Stimulated activated naive CD8-positive, alpha-beta T cell treated with anti-CD3 and anti-CD28 coated beads, Interleukin-15, Interleukin-2, amounts not matched to agents 100 U/mL and 50 U/mL, for 24 hours (primary cell): ENCODE results near the gene BBC3.
A peak's percentile ranks its signal among the peaks of the same experiment; 100 is the strongest.
"Not testable (repeated sequence)": the region's sequence is repeated elsewhere in the genome, so short reads cannot be mapped to it uniquely, and the experiment has no call there.

Experiments
- ATAC-seq: fragments of 150-1000 bp; cut with Tn5 transposase; one replicate; pipeline ENCODE4 v1.10.0; 2021
- DNase-seq: peaks from one replicate; pipeline ENCODE4 v3.0.0; 2021

Gene BBC3, protein sequence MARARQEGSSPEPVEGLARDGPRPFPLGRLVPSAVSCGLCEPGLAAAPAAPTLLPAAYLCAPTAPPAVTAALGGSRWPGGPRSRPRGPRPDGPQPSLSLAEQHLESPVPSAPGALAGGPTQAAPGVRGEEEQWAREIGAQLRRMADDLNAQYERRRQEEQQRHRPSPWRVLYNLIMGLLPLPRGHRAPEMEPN

GRCh38 chr19:47230921-47231214 is at the start of gene BBC3:
TSS of gene BBC3 (minus strand) at chr19:47231199. CDS start at chr19:47228431, 2,768 bp downstream.
- DNase-seq: no peak
- ATAC-seq: no peak

DNA sequence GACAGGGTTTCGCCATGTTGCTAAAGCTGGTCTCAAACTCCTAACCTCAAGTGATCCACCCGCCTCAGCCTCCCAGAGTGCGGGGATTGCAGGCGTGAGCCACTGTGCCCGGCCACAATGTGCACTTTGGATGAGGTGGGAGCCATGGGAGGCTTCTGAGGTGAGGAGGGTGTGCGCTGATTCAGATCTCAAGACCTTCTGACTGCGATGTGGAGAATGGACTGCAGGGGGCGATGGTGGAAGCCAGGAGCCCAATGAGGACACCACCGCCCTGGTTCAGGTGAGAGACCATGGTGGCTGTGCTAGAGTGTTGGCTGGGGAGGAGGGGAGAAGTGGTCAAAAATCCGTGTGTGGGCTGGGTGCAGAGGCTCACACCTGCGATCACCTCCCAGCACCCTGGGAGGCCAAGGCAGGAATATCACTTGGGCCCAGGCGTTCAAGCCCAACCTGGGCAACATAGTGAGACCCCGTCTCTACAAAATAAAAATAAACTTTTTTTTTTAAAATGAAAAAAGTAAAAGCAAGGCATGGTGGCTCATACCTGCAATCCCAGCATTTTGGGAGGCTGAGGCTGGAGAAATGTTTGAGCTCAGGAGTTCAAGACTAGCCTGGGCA is 49.3 kb upstream of the BBC3 start:
- ATAC-seq: peak; percentile 47
- DNase-seq: peak; percentile 76

DNA sequence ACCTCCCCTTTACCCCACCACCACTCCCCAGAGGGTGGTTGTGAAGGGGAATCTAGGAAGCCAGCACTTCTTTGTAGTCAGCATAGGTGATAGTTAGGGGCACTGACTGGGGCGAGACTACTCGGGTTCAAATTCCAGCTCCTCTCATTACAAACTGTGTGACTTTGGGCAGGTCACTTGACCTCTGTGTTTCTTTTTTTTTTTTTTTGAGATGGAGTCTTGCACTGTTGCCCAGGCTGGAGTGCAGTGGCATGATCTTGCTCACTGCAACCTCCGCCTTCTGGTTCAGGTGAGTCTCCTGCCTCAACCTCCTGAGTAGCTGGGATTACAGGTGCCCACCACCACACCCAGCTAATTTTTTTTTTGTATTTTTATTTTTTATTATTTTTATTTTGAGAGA is 45.5 kb upstream of the BBC3 start:
- ATAC-seq, DNase-seq: not testable (repeated sequence)

GRCh38 chr19:47275791-47276461 is 44.9 kb upstream of the BBC3 start:
- ATAC-seq (no peak), DNase-seq (no peak)

DNA sequence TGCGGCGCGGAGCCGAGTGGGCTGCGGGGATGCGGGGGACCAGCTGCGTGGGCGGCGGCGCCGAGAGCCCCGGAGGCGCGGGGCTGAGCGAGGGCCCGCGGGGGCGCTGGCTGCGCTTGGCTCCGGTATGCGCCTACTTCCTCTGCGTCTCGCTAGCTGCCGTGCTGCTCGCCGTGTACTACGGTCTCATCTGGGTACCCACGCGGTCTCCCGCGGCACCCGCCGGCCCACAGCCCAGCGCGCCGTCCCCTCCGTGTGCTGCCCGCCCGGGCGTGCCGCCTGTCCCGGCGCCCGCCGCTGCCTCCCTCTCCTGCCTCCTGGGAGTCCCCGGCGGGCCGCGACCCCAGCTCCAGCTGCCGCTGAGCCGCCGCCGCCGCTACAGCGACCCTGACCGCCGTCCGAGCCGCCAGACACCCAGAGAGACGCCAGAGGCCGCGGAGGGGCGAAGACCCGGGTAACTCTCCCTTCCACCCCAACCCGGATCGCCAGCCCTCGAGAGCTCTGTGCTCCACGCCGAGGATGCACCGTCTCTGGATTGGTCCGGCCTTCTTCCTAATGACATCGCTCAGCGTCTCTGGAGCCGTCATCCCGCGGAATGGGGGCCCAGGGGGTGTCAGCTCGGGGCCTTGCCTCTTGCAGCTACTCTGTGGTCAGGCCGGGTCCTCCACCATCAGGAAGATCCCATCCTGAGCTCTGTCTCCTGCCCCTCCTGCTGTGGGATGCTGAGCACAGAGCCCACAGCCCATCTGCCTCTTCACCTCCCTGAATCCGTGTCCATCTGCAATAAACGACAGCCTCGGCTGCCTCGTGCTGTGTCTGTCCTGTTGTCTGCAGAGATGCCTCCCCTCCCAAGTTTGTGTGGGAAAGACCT is 44.1 kb upstream of the BBC3 start:
- ATAC-seq: peak; percentile 7
- no peak for DNase-seq

- ATAC-seq (peak; percentile 76), DNase-seq (peak; percentile 100)
Observed at GRCh38 chr19:47274071-47274890, 43.3 kb upstream of the BBC3 start, which contains the start of gene INAFM1. TSS of gene INAFM1 (plus strand) at chr19:47274885. CDS start at chr19:47274920, 35 bp downstream.

GRCh38 chr19:47273313-47274070 is 42.5 kb upstream of the BBC3 start:
- peak; percentile 92 for DNase-seq
- ATAC-seq: peak; percentile 75

DNA sequence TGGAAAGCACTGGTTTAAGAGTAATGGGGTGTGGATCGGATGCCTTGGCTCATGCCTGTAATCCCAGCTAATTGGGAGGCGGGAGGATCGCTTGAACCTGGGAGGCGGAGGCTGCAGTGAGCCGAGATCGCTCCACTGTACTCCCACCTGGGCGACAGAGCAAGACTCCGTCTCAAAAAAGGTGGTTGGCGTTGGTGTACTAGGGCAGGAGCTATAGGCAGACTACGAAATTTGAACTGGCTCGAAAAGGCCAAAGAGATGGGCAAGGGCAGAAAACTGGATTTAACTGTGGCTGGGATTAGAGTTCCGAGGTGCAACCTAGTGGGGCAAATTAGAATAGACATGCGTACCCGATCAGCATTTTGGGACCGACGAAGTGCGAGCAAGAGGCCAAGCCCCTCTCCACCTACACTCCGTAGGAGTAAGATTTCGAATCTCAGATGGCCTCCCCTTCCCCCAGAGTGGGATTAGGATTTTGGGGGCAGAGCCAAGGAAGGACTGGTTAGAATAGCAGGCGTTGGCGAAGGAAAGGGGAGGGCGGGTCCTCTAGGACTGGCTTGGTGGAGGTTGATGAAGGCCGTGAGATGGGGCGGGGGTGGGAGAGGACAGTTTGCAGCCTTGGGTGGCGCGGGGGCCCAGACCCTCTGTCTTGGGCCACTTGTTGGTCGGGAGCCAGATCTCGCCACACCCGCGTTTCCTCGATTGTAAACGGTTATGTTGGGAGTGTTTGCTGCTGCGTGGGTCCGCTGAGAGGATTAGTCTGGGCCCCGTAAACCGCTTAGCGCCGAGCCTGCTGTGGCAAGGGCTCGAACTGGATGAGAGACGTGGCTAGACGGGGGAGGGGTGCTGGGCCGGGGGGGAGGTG is 41.7 kb upstream of the BBC3 start:
- peak; percentile 61 for DNase-seq
- ATAC-seq: no peak

DNA sequence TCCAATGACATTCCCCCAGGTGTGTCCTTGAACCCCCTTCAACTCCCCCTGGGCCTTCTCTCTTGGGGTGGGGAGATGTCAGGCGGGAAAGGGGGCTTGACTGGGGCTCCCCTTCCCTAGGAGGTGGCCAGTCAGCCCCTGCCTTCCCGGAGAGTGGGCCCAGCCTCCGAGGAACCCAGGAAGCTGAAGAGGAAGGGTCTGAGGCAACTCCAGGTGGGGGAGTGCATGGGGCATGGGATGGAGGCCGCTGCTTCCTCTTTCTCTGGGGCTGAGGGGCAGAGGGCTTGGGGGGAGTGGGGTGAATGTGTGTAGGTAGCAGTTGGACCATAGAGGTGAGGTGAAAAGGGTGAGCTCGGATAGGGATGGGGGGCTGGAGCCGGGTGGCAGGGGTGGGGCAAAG is 41.0 kb upstream of the BBC3 start:
- DNase-seq (no peak), ATAC-seq (no peak)

DNA sequence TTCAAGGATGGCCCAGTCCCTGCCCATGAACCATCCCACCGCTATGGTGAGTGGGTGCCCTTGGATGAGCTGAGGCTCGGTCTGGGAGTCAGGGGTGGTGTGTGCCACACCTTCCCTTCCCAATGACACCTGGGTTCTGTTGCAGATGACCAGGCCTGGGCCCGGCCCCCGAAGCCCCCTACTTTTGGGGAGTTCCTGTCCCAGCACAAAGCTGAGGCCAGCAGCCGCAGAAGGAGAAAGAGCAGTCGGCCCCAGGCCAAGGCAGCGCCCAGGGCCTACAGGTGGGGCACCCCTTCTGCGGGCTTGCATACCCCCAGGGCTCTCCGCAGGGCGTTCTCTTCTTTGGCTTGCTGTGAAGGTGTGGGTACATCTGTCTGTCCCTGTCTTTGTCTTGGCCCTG is 39.4 kb upstream of the BBC3 start:
- no peak for ATAC-seq
- no peak for DNase-seq

DNA sequence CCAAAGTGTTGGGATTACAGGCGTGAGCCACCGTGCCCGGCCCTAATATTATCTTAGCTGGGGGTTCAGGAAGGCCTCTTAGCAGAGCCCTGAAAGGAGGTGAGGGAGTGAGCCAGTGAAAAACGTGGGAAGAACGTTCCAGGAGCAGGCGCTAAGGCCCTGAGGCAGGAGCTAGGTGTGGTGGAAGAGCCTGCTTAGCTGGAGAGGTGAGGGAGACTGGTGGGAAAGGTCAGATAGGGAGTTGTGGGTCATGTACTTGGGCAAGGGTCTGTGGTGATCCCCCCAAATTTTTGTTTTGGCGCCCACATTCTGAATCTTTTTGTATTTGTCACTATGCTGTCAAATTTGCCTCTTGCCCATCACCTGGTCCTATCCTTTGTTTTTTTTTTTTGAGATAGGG is 38.6 kb upstream of the BBC3 start:
- DNase-seq: no peak
- no peak for ATAC-seq

- no peak for DNase-seq
- ATAC-seq: no peak
Observed at GRCh38 chr19:47268028-47268427, 37.0 kb upstream of the BBC3 start.

DNA sequence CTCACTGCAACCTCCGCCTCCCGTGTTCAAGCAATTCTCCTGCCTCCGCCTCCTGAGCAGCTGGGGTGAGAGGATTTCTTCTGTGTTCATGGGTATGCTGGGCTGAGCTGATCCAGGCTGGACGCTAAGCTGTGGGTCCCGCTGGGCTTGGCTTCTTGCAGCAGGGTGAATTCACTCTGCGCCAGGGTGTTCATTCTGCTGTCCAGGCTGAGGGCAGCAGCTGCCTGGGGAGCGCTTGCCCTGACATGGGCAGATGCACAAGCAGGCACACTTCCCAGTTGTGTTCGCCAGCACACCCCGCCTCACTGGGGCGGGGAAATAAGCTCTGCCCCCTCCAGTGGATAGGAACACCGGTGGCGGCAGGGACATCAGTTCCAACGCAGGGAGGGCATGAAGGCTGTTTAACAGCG is 36.4 kb upstream of the BBC3 start:
- no peak for ATAC-seq
- DNase-seq: no peak

DNA sequence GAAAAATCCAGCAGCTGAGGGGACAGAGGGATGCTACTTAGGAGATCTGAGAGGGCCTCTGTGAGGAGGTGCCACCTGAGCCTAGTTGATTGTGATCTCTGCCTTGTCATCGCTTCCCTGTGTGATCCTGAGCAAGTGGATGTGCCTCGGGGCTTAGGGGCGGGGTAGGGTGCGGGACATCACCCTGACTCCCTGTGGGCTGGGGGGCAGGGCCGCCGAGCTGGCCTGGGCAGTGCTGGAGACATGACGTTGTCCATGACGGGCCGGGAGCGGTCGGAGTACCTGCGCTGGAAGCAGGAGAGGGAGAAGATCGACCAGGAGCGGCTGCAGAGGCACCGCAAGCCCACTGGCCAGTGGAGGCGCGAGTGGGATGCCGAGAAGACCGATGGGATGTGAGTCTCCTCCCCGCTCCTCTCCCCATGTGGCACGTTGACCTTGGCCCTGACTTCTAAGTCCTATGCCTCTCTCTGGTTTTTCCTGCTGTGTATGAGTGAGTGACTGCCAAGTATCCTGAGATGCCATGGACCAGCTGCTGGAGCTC is 35.5 kb upstream of the BBC3 start:
- ATAC-seq (no peak), DNase-seq (no peak)

GRCh38 chr19:47264629-47265028 is 33.6 kb upstream of the BBC3 start:
- ATAC-seq: no peak

GRCh38 chr19:47261946-47262793 is 31.2 kb upstream of the BBC3 start:
- not testable (repeated sequence) for ATAC-seq, DNase-seq

More at GRCh38 chr19:47264629-47265028, 33.6 kb upstream of the BBC3 start:
- no peak for DNase-seq

DNA sequence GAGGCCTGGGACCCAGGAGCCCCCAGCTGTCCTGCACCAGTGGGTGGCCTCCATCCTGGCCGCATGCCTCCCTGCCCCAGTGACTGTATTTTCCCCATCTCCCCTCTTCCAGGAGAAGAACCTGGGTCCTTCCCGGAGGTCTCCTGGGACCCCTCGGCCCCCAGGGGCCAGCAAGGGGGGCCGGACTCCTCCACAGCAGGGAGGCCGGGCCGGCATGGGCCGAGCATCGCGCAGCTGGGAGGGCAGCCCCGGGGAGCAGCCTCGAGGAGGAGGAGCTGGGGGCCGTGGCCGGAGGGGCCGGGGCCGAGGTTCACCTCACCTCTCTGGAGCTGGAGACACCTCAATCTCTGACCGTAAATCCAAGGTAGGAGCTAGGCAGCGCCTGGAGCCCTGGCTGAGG is 29.5 kb upstream of the BBC3 start:
- no peak for ATAC-seq
- no peak for DNase-seq

DNA sequence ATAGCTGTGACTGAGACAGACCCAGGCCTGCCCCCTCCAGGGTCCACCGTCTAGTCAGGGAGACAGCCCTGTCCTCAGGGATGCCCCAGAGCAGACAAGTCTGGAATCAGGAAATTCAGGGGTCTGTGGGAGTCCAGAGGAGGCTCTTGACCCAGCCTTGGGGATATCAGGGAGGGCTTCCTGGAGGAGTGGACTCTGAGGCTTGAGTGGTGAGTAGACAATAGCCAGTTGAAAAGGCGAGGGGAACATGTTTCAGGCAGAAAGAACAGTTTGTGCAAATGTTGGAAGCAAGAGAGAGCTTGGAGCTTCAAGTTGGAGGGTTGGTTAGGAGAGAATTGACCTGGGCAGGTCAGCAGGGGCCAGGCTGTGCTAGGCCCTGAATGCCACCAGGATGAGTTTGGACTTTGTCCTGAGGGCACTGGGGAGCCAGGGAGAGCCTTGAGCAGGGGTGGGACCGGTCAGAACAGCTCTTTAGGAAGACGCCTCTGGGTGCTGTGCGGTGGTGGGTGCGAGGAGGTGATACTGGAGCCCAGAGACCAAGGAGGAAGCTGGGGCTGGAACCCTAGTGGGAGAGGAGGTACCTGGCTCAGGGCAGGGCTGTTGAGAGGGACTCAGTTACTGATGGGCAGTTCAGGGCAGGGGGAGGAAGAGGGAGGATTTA is 28.0 kb upstream of the BBC3 start:
- DNase-seq: no peak
- ATAC-seq: no peak
